IPS-11a (cell line): Measurements from ENCODE around the gene ANAPC16.
"Not testable (repeated sequence)": the region's sequence is repeated elsewhere in the genome, so short reads cannot be mapped to it uniquely, and the experiment has no call there.

Source experiments
- H3K4me3 ChIP-seq: one replicate; pipeline ENCODE4 v1.5.1; 2013; ENCODE audit warnings: low read depth, low read length, control low read depth

ANAPC16 gene

GRCh38 chr10:72211381-72211780 lies 4.4 kb upstream of the ANAPC16 start:
- H3K4me3 ChIP-seq: not testable (repeated sequence)

- not testable (repeated sequence) for H3K4me3 ChIP-seq
Measured at GRCh38 chr10:72211832-72212231, 4.0 kb upstream of the ANAPC16 start.

GRCh38 chr10:72218325-72218724 lies 2.5 kb downstream of the ANAPC16 start:
- H3K4me3 ChIP-seq: no peak overlapping the region

- H3K4me3 ChIP-seq: no peak overlapping the region
Measured at GRCh38 chr10:72218726-72219125, 2.9 kb downstream of the ANAPC16 start.

- no peak overlapping the region for H3K4me3 ChIP-seq
Measured at GRCh38 chr10:72219235-72219814, 3.5 kb downstream of the ANAPC16 start.

GRCh38 chr10:72220637-72221036 lies 4.8 kb downstream of the ANAPC16 start:
- H3K4me3 ChIP-seq: no peak overlapping the region

- no peak overlapping the region for H3K4me3 ChIP-seq
Measured at GRCh38 chr10:72221278-72221677, 5.5 kb downstream of the ANAPC16 start.

GRCh38 chr10:72223743-72224101 lies 7.9 kb downstream of the ANAPC16 start:
- no peak overlapping the region for H3K4me3 ChIP-seq

- not testable (repeated sequence) for H3K4me3 ChIP-seq
Measured at GRCh38 chr10:72224191-72224590, 8.4 kb downstream of the ANAPC16 start.

GRCh38 chr10:72226418-72227027 lies 10.7 kb downstream of the ANAPC16 start:
- no peak overlapping the region for H3K4me3 ChIP-seq

- no peak overlapping the region for H3K4me3 ChIP-seq
Measured at GRCh38 chr10:72227826-72228225, 12.0 kb downstream of the ANAPC16 start.

- no peak overlapping the region for H3K4me3 ChIP-seq
Measured at GRCh38 chr10:72228318-72228751, 12.5 kb downstream of the ANAPC16 start.

- no peak overlapping the region for H3K4me3 ChIP-seq
Measured at GRCh38 chr10:72229261-72230251, 13.7 kb downstream of the ANAPC16 start.

- H3K4me3 ChIP-seq: no peak overlapping the region
Measured at GRCh38 chr10:72233621-72234020, 17.8 kb downstream of the ANAPC16 start.

GRCh38 chr10:72234560-72235095 lies 18.8 kb downstream of the ANAPC16 start:
- H3K4me3 ChIP-seq: no peak overlapping the region

GRCh38 chr10:72235544-72236279 lies 19.9 kb downstream of the ANAPC16 start:
- H3K4me3 ChIP-seq: no peak overlapping the region

- no peak overlapping the region for H3K4me3 ChIP-seq
Measured at GRCh38 chr10:72238392-72239175, 22.8 kb downstream of the ANAPC16 start.

- no peak overlapping the region for H3K4me3 ChIP-seq
Measured at GRCh38 chr10:72239409-72239808, 23.6 kb downstream of the ANAPC16 start.

- no peak overlapping the region for H3K4me3 ChIP-seq
Measured at GRCh38 chr10:72240371-72240770, 24.6 kb downstream of the ANAPC16 start.

- no peak overlapping the region for H3K4me3 ChIP-seq
Measured at GRCh38 chr10:72241691-72242252, 26.0 kb downstream of the ANAPC16 start.
